Fibroblast of the aortic adventitia (primary cell): ENCODE results near the gene TBX5. TPM values are rescaled to one million over a fixed set of nuclear protein-coding genes. Genes with fewer than 3 reads are reported as not detected.

Experiments
- DNase-seq: peaks from one replicate; pipeline ENCODE4 v3.0.0-alpha.2; 2010; ENCODE audit warnings: low read depth
- H3K4me3 ChIP-seq: 2 replicates; pipeline ENCODE4 v1.5.1; 2011; ENCODE audit warnings: low read depth, mild to moderate bottlenecking, control low read depth, low read length, moderate library complexity
- CTCF ChIP-seq: IDR thresholded peaks from 2 replicates; pipeline ENCODE4 v1.5.1; 2011; ENCODE audit warnings: mild to moderate bottlenecking, low read length, control low read depth, inconsistent platforms; ENCODE audit not compliant: insufficient read depth
- total RNA-seq: library from RNA; depleted of rRNA; stranded (reverse); fragments of >200 nt; gene quantifications from 2 replicates; pipeline ENCODE4 v1.2.3, GENCODE V29; 2012; ENCODE audit warnings: low replicate concordance

TBX5 gene
- total RNA-seq, 1 donor, result not detected

DNA sequence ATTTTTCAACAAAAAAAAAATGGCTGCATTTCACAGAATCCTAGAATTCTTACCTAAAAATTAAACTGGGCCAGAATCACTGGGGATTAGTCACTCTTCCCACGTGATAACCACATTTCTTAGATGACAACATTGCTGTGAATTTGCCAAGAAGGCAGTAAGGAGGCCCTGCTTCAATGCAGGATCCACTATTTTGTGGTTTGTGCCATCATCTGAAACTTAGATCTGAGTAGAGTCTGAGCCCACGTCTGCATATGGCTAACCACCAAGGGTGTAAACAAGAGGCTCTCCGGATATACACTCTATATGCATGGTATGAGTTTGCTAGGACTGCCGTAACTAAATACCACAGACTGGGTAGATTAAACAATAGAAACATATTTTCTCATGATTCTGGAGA lies 24.4 kb upstream of the TBX5 start:
- TF ChIP-seq CTCF, result no peak
- DNase-seq, result peak; percentile 60
- H3K4me3 ChIP-seq, result no peak overlapping the region

DNA sequence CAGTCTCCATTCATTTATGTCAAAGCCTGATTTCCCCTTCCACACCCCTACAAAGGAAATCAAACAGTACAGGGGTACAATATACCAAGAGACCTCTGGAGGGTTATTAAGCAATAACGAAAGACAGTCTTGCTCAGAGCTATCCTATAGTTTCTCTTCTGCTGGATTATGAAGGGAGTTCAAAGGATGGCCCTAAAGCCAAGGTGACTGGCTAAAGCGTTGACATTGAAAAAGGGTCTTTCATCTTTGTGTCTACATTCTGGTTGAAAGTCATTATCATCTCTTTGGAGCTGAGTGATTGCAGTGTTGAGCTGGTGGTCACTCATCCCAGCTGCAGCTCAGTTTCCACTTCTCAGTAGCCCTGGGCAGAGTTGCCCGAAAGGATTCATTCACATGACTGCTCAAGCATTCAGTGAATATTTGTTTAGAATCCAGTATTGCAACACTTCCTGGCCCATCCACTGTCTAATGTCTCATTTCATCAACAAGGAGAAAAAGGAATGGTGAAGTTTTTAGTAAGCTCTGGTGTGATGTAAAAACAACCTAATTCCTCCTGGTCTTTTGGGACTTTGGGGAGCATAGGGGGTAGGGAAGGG lies 19.2 kb upstream of the TBX5 start:
- TF ChIP-seq CTCF, result no peak
- DNase-seq, result no peak
- no peak overlapping the region for H3K4me3 ChIP-seq

GRCh38 chr12:114420944-114421335 lies 15.0 kb upstream of the TBX5 start:
- no peak overlapping the region for H3K4me3 ChIP-seq
- DNase-seq, result no peak
- no peak for TF ChIP-seq CTCF

GRCh38 chr12:114420182-114420943 lies 14.4 kb upstream of the TBX5 start:
- no peak for TF ChIP-seq CTCF
- no peak overlapping the region for H3K4me3 ChIP-seq
- no peak for DNase-seq

DNA sequence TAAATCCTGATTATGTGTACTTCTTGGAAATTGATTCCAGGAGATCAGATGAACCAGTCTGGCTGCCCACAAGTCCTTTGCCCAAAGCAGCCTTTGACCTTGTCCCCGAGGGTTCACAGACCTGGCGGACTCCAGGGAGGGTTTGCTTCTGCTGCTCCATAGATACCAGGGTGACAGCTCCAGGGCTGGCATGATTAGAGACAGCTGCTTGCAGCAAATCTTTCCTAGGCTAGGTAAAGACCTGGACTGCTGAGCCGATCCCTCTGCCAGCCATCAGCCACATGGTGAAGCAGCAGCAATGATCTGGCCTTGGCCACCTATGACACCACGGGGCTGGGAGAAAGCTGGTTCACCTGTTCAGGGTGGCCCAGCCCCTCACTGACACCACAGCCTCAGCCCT lies 10.1 kb upstream of the TBX5 start:
- no peak overlapping the region for H3K4me3 ChIP-seq
- DNase-seq, result no peak
- no peak for TF ChIP-seq CTCF

- no peak overlapping the region for H3K4me3 ChIP-seq
- no peak for DNase-seq
- no peak for TF ChIP-seq CTCF
These were observed 9.6 kb upstream of the TBX5 start for GRCh38 chr12:114415525-114415868.
